Fibroblast of lung (primary cell): ENCODE data around the gene HSPBAP1.

ENCODE experiments used
- EZH2 ChIP-seq: IDR thresholded peaks from 2 replicates; pipeline ENCODE4 v1.5.1; 2012; ENCODE audit warnings: low read length, control low read depth, mild to moderate bottlenecking; ENCODE audit errors: missing control alignments
- TF ChIP-seq, protein P1 (sequence below), 2 donors: IDR thresholded peaks in 1 of 2; conservative IDR thresholded peaks in 1 of 2; 1 replicate in 1 of 2; 2 replicates in 1 of 2; pipeline ENCODE4 v1.5.1; 2011 to 2012; ENCODE audit warnings: low read length in 2 of 2, control low read depth in 1 of 2, inconsistent platforms in 1 of 2, low read depth in 1 of 2, mild to moderate bottlenecking in 1 of 2

DNA sequence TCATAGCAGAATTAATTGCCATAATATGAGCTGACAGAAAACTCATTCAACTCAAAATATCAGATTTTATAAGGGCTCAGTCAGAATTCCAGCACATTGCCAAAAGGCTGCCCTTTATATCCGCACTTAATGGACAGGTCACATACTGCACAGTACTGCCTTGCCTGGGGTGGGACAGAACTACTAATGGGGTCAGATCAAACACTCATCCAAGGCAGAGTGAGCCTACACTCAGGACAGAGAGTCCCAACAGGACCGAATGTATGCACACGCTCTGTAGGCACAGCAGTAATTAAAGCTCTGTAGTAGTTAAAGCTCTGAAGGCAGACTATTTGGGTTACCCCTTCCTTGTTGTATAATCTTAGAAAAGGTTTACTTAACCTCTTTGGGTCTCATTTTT, 27.2 kb downstream of the HSPBAP1 start:
- TF ChIP-seq, protein P1, sequence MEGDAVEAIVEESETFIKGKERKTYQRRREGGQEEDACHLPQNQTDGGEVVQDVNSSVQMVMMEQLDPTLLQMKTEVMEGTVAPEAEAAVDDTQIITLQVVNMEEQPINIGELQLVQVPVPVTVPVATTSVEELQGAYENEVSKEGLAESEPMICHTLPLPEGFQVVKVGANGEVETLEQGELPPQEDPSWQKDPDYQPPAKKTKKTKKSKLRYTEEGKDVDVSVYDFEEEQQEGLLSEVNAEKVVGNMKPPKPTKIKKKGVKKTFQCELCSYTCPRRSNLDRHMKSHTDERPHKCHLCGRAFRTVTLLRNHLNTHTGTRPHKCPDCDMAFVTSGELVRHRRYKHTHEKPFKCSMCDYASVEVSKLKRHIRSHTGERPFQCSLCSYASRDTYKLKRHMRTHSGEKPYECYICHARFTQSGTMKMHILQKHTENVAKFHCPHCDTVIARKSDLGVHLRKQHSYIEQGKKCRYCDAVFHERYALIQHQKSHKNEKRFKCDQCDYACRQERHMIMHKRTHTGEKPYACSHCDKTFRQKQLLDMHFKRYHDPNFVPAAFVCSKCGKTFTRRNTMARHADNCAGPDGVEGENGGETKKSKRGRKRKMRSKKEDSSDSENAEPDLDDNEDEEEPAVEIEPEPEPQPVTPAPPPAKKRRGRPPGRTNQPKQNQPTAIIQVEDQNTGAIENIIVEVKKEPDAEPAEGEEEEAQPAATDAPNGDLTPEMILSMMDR (conservative IDR thresholded peaks at IDR 0.05 in 1 of 2, IDR thresholded peaks at IDR 0.05 in 1 of 2; ENCODE audit: low read depth in 1 of 2, low read length in 2 of 2): no peak
- no peak for TF ChIP-seq EZH2
